ENCODE results near the gene FXYD7. TPM values are rescaled to one million over a fixed set of nuclear protein-coding genes. Genes with fewer than 3 reads are reported as not detected.

Gene FXYD7
- total RNA-seq, 1 donor = under 0.01 TPM

- H3K4me3 ChIP-seq (ENCODE audit: low read depth, low read length) = no peak overlapping the region
- peak; percentile 88 for TF ChIP-seq CTCF (IDR thresholded peaks at IDR 0.05; ENCODE audit: insufficient read depth, low read depth, low read length)
- peak; percentile 65 for DNase-seq (ENCODE audit: low read depth)
Observed at GRCh38 chr19:35135389-35135909, 7.6 kb upstream of the FXYD7 start.

- DNase-seq (ENCODE audit: low read depth) = no peak
- no peak for TF ChIP-seq CTCF (IDR thresholded peaks at IDR 0.05; ENCODE audit: insufficient read depth, low read depth, low read length)
- H3K4me3 ChIP-seq (ENCODE audit: low read depth, low read length) = no peak overlapping the region
Observed at GRCh38 chr19:35136231-35136630, 6.8 kb upstream of the FXYD7 start.

- no peak for DNase-seq (ENCODE audit: low read depth)
- H3K4me3 ChIP-seq (ENCODE audit: low read depth, low read length) = no peak overlapping the region
- no peak for TF ChIP-seq CTCF (IDR thresholded peaks at IDR 0.05; ENCODE audit: insufficient read depth, low read depth, low read length)
Observed at GRCh38 chr19:35136977-35137702, 5.9 kb upstream of the FXYD7 start.

GRCh38 chr19:35138305-35138892, 4.7 kb upstream of the FXYD7 start, which contains the start of gene FXYD1:
FXYD1 (plus strand) TSS chr19:35138824; CDS start chr19:35140080, 1,256 bp downstream.
- H3K4me3 ChIP-seq (ENCODE audit: low read depth, low read length) = peak within 1 kb of the TSS; percentile 17

GRCh38 chr19:35140207-35140961, 2.7 kb upstream of the FXYD7 start:
- peak overlapping the region; percentile 5 for H3K4me3 ChIP-seq (ENCODE audit: low read depth, low read length)
- no peak for TF ChIP-seq CTCF (IDR thresholded peaks at IDR 0.05; ENCODE audit: insufficient read depth, low read depth, low read length)
- no peak for DNase-seq (ENCODE audit: low read depth)

More at GRCh38 chr19:35138305-35138892, 4.7 kb upstream of the FXYD7 start, which contains the start of gene FXYD1:
- peak; percentile 29 for DNase-seq (ENCODE audit: low read depth)
- no peak for TF ChIP-seq CTCF (IDR thresholded peaks at IDR 0.05; ENCODE audit: insufficient read depth, low read depth, low read length)

GRCh38 chr19:35140962-35141836, 1.9 kb upstream of the FXYD7 start:
- H3K4me3 ChIP-seq (ENCODE audit: low read depth, low read length) = peak overlapping the region; percentile 5
- DNase-seq (ENCODE audit: low read depth) = peak; percentile 92
- TF ChIP-seq CTCF (IDR thresholded peaks at IDR 0.05; ENCODE audit: insufficient read depth, low read depth, low read length) = peak; percentile 44

All from fibroblast of villous mesenchyme (primary cell).